ENCODE data around the gene SIK3.
A peak's percentile ranks its signal among the peaks of the same experiment; 100 is the strongest.

SIK3 gene

DNA sequence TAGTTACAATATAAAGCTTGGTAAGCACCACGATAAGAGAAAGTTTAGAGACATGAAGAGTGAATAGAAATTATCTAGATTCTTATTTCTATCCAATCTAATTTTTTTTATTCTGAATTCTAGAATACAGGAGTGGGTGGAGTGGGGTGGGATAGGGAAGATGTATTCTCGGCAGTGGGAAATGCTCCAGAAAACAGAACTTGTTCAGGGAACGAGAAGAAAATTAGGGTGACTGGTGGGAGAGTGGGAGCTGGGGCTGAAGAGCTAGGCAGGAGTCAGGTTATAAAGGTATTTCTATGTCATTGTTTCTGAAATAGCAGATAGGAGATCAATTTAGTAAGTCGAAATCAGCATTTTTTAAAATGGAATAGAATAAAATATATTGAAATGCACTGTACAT, 207.6 kb downstream of the SIK3 start:
- no peak for DNase-seq

GRCh38 chr11:116890193-116890592, 208.0 kb downstream of the SIK3 start:
- peak in 1 of 2 donors; percentile 71 for DNase-seq

GRCh38 chr11:116888884-116889549, 209.2 kb downstream of the SIK3 start:
- DNase-seq, result no peak

- no peak for DNase-seq
These were observed 210.2 kb downstream of the SIK3 start for GRCh38 chr11:116888024-116888423.

- DNase-seq, result no peak
These were observed 212.1 kb downstream of the SIK3 start for GRCh38 chr11:116885951-116886655.

DNA sequence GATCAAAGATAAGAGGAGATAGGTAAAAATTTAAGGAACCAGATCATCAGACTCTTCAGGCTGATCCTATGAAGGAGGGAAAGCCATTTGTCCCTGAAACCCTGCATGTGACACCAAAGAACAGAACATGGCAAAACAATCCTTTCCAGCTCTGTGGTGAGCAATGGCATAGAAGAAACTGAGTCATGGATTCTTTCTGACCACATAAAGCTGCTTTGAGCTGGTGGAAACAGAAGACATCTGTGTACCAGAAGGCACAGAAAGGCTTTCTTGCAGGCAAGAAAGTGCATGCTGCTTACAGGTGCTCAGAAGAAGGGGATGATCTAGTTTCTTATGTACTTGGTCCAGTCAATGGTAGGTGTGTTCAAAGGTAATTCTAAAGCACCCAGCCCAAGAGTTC, 215.8 kb downstream of the SIK3 start:
- DNase-seq, result no peak

DNA sequence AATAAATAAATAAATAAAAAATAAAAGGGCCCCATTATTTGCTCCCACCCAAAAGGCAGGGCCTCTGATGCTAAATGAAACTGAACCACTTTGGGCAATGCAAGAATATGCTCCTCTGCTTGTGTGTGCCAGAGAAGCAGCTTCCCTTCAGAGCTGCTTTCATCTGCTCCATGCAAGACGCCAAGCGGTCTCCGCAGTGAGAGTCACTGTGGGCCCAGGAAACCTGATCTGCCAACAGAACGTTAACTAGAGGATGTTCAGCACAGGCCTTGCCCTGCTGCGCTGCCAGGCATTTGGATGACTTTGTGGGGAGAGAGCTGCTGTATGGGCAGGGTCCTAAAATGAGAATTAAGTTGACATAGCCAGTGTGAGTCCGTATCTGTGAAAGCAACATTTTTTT, 217.1 kb downstream of the SIK3 start:
- DNase-seq, result no peak

GRCh38 chr11:116879800-116880625, 218.2 kb downstream of the SIK3 start:
- DNase-seq, result peak in 1 of 2 donors; percentile 64

DNA sequence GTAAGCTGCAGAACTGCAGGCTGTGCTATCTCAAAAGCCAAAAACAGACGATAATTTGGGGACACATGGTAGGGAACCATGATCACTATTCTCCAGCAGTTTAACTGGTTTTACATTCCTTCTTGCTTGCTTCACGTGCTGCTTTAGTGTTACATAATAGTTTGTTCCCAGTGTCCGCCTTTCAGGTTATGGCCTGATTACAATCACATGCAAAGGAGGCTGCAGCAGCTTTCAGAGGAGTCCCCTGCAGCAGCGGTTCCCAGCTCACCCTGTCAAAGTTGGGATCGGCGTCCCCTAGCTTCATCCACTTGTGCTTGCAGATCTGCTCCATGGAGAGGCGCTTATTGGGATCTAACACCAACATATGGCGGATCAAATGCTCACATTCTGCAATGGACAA, 221.6 kb downstream of the SIK3 start:
- DNase-seq, result no peak

DNA sequence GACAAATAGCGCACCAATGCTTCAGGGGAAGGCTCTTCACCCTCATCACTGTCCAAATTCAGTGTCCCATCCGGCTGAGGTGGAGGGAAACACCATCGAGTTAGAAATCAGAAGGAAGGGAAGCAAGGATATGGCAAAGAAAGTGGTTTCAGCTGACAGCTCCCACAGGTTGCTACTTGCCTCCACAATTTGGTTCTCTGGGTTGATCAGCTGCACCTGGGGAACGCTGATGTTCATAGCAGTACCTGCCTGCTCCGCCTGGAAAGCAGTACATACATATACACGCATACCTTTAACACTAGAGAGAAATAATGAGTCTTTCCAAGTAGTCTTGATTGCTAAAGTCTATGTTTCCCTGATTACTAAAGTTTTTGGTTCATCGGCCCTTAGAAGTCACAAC, 223.0 kb downstream of the SIK3 start:
- no peak for DNase-seq

DNA sequence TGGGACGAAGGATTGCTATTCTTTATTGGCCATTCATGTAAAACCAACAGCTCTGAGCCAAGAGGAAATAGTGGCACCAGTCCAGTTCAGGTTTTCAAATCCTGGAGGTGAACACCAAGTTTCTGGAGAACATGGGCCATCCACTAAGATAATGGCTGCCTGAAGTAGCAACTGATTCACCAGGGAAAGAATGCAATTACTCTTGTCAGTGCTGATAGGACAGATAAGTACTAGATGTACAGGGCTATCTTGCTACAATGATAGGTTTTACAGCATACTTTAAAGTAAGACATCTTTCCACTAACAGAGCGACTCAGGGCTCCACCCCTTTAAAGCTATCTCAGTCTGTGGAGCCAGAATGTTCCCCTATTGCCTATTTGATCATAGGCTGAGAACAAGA, 224.0 kb downstream of the SIK3 start:
- no peak for DNase-seq

GRCh38 chr11:116873381-116873780, 224.8 kb downstream of the SIK3 start:
- DNase-seq, result no peak

- DNase-seq, result peak in 1 of 2 donors; percentile 31
These were observed 227.0 kb downstream of the SIK3 start for GRCh38 chr11:116871248-116871647.

GRCh38 chr11:116870054-116870453, 228.2 kb downstream of the SIK3 start:
- peak in 1 of 2 donors; percentile 93 for DNase-seq

DNA sequence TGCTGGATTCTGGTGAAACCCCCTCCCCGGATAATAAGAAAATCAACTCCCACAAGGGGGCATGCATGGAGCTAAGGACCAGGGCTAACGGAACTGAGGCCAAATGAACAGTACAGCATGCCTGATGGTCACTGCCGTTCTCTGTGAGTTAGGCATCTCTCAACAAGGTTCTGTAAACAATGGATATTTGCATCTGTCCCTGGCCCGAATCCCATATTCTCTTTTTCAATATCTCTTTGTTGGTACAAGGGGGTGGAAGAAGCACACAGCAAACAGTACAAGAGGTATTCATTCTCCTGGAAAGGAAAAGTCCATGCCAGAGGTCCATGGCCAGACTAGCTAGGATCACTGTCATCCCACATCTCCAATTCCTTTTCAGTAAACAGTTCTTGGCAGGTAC, 228.6 kb downstream of the SIK3 start:
- DNase-seq, result no peak

GRCh38 chr11:116868066-116868465, 230.2 kb downstream of the SIK3 start:
- no peak for DNase-seq

DNA sequence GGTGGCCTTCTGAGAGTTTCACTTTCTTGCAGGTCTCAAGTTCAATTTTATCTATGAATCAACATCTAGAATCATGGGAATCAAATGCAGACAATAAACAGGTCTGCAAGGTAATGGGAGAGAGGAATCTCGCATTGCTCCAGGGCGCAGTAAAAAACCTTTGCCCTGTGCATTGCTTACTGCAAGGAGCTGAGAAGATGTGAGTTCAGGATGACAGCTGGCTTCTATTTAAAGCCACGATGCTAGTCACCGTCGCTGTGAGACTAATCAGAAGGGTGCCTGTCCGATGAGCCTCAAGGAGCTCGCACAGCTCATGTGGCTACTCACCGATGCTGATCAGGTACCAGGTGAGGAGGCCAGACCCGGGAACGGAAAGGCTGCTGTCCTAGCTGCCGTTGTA, 230.6 kb downstream of the SIK3 start:
- DNase-seq, result no peak

- DNase-seq, result no peak
These were observed 231.3 kb downstream of the SIK3 start for GRCh38 chr11:116866804-116867455.

GRCh38 chr11:116865696-116866095, 232.5 kb downstream of the SIK3 start:
- DNase-seq, result no peak

- DNase-seq, result no peak
These were observed 233.7 kb downstream of the SIK3 start for GRCh38 chr11:116864531-116864930.

GRCh38 chr11:116862951-116863350, 235.3 kb downstream of the SIK3 start:
- no peak for DNase-seq

GRCh38 chr11:116862185-116862584, 236.0 kb downstream of the SIK3 start:
- DNase-seq, result no peak

DNA sequence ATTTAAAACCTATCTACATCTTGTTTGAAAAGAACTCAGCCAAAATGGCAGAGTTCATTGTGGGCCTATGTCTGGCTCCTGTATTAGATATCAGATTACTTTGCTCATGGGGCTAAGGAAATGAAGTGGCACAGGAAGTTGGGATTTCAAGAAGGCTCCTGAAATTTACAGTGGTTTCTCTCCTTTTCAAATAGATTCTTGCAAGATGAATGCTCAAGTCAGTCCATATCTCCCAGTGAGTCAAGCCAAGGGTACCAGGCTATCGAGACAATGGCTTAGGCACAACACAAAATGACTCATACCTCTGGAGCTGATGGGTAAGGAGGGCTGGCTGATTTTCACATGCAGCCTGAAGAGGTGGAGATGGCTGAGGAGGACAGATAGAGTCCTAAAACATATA, 236.7 kb downstream of the SIK3 start:
- DNase-seq, result no peak

All from bone marrow (tissue), 2 donors.